T-helper 2 cell treated with Interferon-gamma antibody and Interleukin-4, amounts not matched to agents 5 μg/mL and 100 μg/mL, for 36 hours (primary cell): ENCODE results near the gene CDH6.

Experiments
- DNase-seq: peaks from one replicate; pipeline ENCODE4 v3.0.0; 2021; ENCODE audit warnings: low spot score
- H3K27ac Mint-ChIP-seq: one replicate; pipeline ENCODE4 v1.8.0; 2021; ENCODE audit warnings: mild to moderate bottlenecking, mixed read lengths
- H3K27me3 Mint-ChIP-seq: one replicate; pipeline ENCODE4 v1.8.0; 2021; ENCODE audit warnings: low read depth, mixed read lengths
- H3K36me3 Mint-ChIP-seq: one replicate; pipeline ENCODE4 v1.8.0; 2021; ENCODE audit warnings: low read depth, mixed read lengths
- H3K4me1 Mint-ChIP-seq: one replicate; pipeline ENCODE4 v1.8.0; 2021; ENCODE audit warnings: low read depth, mixed read lengths
- H3K4me3 Mint-ChIP-seq: one replicate; pipeline ENCODE4 v1.8.0; 2022; ENCODE audit warnings: mild to moderate bottlenecking, moderate library complexity, mixed read lengths
- H3K9me3 Mint-ChIP-seq: one replicate; pipeline ENCODE4 v1.8.0; 2021; ENCODE audit warnings: mixed read lengths

CDH6 gene

GRCh38 chr5:31185951-31186350 lies 7.5 kb upstream of the CDH6 start:
- DNase-seq = no peak
- Mint-ChIP-seq H3K27ac (no peak overlapping the region), H3K36me3 (no peaks in the 10 kb centered on the region), H3K4me3 (no peak overlapping the region), H3K4me1 (no peaks in the 10 kb centered on the region), H3K27me3 (no peaks in the 10 kb centered on the region), H3K9me3 (no peaks in the 10 kb centered on the region)

DNA sequence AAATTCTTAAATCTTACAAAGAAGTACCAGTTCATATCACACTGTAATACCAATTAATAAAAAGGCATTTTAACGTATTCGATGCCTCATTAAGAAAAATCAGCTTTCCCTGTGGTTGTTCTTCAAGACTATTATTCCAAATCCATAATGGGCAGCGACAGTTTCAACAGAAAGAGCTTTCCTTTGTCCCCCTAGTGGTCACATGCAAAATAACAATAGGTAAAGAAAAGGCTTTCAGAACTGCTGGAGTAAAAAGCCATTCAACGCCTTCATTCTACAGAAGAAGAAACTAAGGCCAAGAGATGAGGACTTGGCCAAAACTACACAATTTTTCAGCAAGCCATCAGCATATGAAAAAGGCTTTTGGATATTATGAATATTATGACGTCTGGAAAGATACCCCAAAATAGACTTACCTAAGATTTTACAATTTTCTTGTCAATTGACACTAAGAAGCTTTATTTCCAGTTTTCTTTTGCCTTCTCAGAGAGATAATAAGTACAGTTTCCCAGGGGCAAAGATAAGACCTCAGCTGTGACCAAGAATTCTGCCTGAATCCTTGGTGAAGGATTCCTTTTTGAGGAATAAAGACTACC lies 6.7 kb upstream of the CDH6 start:
- peaks cover under 1% of the 10 kb centered on the region for H3K27me3 Mint-ChIP-seq
- no peaks in the 10 kb centered on the region for H3K4me1 Mint-ChIP-seq
- H3K9me3 Mint-ChIP-seq = no peaks in the 10 kb centered on the region
- DNase-seq = no peak
- H3K4me3 Mint-ChIP-seq = no peak overlapping the region
- H3K36me3 Mint-ChIP-seq = no peaks in the 10 kb centered on the region
- no peak overlapping the region for H3K27ac Mint-ChIP-seq

- no peaks in the 10 kb centered on the region for H3K9me3 Mint-ChIP-seq
- peaks cover 7% of the 10 kb centered on the region for H3K27me3 Mint-ChIP-seq
- no peak for DNase-seq
- no peak overlapping the region for H3K4me3 Mint-ChIP-seq
- H3K27ac Mint-ChIP-seq = no peak overlapping the region
- H3K36me3 Mint-ChIP-seq = no peaks in the 10 kb centered on the region
- H3K4me1 Mint-ChIP-seq = no peaks in the 10 kb centered on the region
Measured at GRCh38 chr5:31187591-31187990, 5.9 kb upstream of the CDH6 start.

DNA sequence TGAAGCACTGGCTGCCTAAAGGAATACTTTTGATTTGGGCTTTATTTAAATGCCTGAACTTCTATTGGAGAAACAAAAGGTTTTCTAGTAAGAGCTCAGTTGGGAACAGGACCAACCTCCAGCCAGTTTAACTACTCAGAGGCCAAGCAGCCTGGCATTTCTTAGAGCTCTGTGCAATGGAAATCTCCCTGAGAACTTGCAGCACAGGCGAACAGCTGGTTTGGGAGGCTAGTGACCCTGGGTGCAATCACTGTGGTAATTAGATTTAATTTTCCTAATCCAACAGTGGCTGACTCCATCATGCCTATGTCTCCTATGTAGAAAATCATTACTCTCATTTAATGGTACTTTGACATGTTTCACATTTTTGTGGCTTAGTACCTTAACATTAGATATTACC lies 1.0 kb upstream of the CDH6 start:
- Mint-ChIP-seq H3K4me1 (peaks cover 2% of the 10 kb centered on the region), H3K4me3 (no peak overlapping the region), H3K27me3 (peaks cover 44% of the 10 kb centered on the region), H3K27ac (no peak overlapping the region), H3K9me3 (no peaks in the 10 kb centered on the region), H3K36me3 (no peaks in the 10 kb centered on the region)
- no peak for DNase-seq

- no peaks in the 10 kb centered on the region for H3K9me3 Mint-ChIP-seq
- H3K27ac Mint-ChIP-seq = no peak overlapping the region
- H3K27me3 Mint-ChIP-seq = peaks cover 44% of the 10 kb centered on the region
- DNase-seq = no peak
- no peaks in the 10 kb centered on the region for H3K36me3 Mint-ChIP-seq
- H3K4me1 Mint-ChIP-seq = peaks cover 2% of the 10 kb centered on the region
- no peak overlapping the region for H3K4me3 Mint-ChIP-seq
Measured at GRCh38 chr5:31193116-31193515, 370 bp upstream of the CDH6 start.

DNA sequence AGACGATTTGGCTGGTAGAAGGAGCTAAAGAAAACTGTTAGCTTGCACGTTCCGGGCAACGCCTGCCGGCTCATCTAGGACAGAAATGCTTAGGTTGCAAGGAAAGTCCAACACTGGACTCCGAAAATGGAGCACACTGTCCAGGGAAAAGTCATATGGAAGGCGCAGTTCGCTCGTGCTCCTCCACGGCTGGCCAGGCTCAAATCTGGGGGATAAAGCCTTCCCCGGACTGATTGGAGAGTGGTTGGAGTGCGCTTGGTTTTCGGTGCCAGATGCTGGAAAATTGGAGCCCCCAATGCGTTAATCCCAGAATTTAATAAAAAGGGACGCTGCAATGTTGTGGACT lies 955 bp downstream of the CDH6 start:
- Mint-ChIP-seq H3K9me3 (no peaks in the 10 kb centered on the region), H3K27me3 (peaks cover 44% of the 10 kb centered on the region), H3K4me1 (peaks cover 2% of the 10 kb centered on the region), H3K36me3 (no peaks in the 10 kb centered on the region), H3K4me3 (no peak overlapping the region), H3K27ac (no peak overlapping the region)
- no peak for DNase-seq

GRCh38 chr5:31194892-31195555 lies 1.5 kb downstream of the CDH6 start:
- no peaks in the 10 kb centered on the region for H3K9me3 Mint-ChIP-seq
- H3K4me3 Mint-ChIP-seq = no peak overlapping the region
- no peak for DNase-seq
- H3K27ac Mint-ChIP-seq = no peak overlapping the region
- peaks cover 44% of the 10 kb centered on the region for H3K27me3 Mint-ChIP-seq
- H3K36me3 Mint-ChIP-seq = no peaks in the 10 kb centered on the region
- peaks cover 2% of the 10 kb centered on the region for H3K4me1 Mint-ChIP-seq

- no peak for DNase-seq
- Mint-ChIP-seq H3K4me1 (peaks cover 2% of the 10 kb centered on the region), H3K4me3 (no peak overlapping the region), H3K36me3 (no peaks in the 10 kb centered on the region), H3K27me3 (peaks cover 44% of the 10 kb centered on the region), H3K9me3 (no peaks in the 10 kb centered on the region), H3K27ac (no peak overlapping the region)
Measured at GRCh38 chr5:31196309-31196708, 2.8 kb downstream of the CDH6 start.

- Mint-ChIP-seq H3K27ac (no peak overlapping the region), H3K4me1 (peaks cover 2% of the 10 kb centered on the region), H3K9me3 (no peaks in the 10 kb centered on the region), H3K36me3 (no peaks in the 10 kb centered on the region), H3K27me3 (peaks cover 39% of the 10 kb centered on the region), H3K4me3 (no peak overlapping the region)
- DNase-seq = no peak
Measured at GRCh38 chr5:31197183-31197582, 3.7 kb downstream of the CDH6 start.

DNA sequence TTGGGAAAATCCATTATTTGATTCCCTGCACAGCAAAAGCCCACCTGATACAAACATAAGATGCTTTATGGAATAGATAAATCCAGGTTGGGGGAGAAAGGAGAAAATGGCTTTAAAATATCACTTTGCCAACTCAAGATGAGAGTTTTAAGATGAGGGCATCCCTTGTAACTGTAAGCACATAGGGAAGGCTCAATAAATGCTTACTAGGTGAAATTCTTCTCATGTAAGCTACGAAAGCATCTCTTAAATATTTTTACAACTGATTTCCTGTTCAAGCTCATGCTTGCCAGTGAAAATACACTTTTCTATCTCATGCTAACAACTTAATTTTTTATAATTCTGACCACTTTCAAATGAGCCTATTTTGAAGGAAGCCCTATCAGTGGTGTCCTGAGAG lies 11.5 kb downstream of the CDH6 start:
- no peak for DNase-seq
- no peaks in the 10 kb centered on the region for H3K9me3 Mint-ChIP-seq
- no peaks in the 10 kb centered on the region for H3K4me1 Mint-ChIP-seq
- H3K36me3 Mint-ChIP-seq = no peaks in the 10 kb centered on the region
- H3K27me3 Mint-ChIP-seq = no peaks in the 10 kb centered on the region
- H3K27ac Mint-ChIP-seq = no peak overlapping the region
- no peak overlapping the region for H3K4me3 Mint-ChIP-seq

DNA sequence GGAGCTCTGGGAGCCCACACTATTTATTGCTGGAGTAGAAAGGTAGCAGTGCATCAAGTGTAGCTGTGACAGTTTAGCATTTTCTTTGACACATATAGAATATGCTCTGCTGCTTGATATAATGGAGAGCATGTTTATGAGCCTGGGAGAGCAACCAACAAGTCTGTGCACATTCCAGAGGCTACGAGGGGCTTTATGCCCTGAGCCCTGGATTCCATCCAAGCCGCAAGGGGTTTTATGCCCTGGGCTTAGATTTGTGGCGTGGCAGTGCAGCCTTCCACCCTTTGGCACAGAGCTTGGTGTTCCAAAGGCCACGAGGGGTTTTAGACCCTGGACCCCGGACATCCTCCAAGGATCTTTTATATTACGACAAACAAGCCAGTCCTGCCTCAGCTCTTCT lies 14.6 kb downstream of the CDH6 start:
- no peak overlapping the region for H3K27ac Mint-ChIP-seq
- H3K4me3 Mint-ChIP-seq = no peak overlapping the region
- no peaks in the 10 kb centered on the region for H3K27me3 Mint-ChIP-seq
- H3K36me3 Mint-ChIP-seq = no peaks in the 10 kb centered on the region
- no peaks in the 10 kb centered on the region for H3K4me1 Mint-ChIP-seq
- DNase-seq = no peak
- no peaks in the 10 kb centered on the region for H3K9me3 Mint-ChIP-seq

GRCh38 chr5:31209334-31209733 lies 15.8 kb downstream of the CDH6 start:
- H3K9me3 Mint-ChIP-seq = no peaks in the 10 kb centered on the region
- no peak overlapping the region for H3K4me3 Mint-ChIP-seq
- no peaks in the 10 kb centered on the region for H3K36me3 Mint-ChIP-seq

GRCh38 chr5:31211098-31211497 lies 17.6 kb downstream of the CDH6 start:
- Mint-ChIP-seq H3K27ac (no peak overlapping the region), H3K36me3 (no peaks in the 10 kb centered on the region), H3K27me3 (no peaks in the 10 kb centered on the region), H3K4me1 (no peaks in the 10 kb centered on the region), H3K9me3 (no peaks in the 10 kb centered on the region), H3K4me3 (no peak overlapping the region)
- no peak for DNase-seq

More at GRCh38 chr5:31209334-31209733, 15.8 kb downstream of the CDH6 start:
- DNase-seq = no peak
- Mint-ChIP-seq H3K27ac (no peak overlapping the region), H3K27me3 (no peaks in the 10 kb centered on the region), H3K4me1 (no peaks in the 10 kb centered on the region)

DNA sequence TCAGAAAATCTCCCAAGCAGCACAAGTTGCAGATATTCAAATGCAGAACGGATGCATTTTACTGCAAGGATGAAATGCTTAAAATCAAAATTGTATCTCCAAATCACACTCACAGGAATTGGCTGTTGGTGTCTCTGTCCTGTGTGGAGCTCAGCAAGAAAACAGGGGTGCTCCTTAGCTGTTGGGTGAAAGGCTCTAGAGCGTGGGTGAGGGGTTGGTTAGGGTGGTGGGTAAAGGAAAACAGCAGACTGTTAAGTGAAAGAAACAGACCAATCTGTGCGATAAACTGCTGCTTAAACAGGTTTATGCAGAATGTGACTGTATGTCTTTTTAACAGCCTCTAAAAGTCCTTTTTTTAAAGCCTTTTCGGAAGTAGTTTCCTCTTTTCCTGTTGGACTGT lies 19.8 kb downstream of the CDH6 start:
- Mint-ChIP-seq H3K27ac (no peak overlapping the region), H3K27me3 (no peaks in the 10 kb centered on the region), H3K9me3 (no peaks in the 10 kb centered on the region), H3K4me1 (no peaks in the 10 kb centered on the region), H3K36me3 (no peaks in the 10 kb centered on the region), H3K4me3 (no peak overlapping the region)
- no peak for DNase-seq

DNA sequence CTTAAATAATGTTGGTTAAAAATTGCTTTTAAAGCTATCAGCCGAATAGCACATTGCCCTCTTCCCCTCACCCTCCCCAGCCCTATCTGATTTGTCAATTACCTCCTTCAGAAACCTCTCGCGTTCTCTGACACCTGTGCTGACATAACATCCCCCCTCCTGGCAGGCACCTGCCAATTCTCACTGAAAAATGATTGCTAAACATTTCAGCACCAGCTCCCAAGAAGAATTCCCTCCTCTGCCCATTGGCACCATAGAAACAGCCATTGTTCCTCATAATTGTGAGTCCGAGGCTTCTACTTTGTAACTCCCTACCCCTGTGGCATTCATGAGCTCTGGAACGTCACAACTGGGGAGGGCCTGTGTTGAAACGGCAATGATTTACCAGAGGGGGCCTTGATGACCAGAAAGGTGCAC lies 20.2 kb downstream of the CDH6 start:
- Mint-ChIP-seq H3K4me3 (no peak overlapping the region), H3K27me3 (no peaks in the 10 kb centered on the region), H3K36me3 (no peaks in the 10 kb centered on the region), H3K27ac (no peak overlapping the region), H3K4me1 (no peaks in the 10 kb centered on the region), H3K9me3 (no peaks in the 10 kb centered on the region)
- no peak for DNase-seq
